Astrocyte (in vitro differentiated cells and primary cell): Measurements from ENCODE around the gene GATB. TPM values are rescaled to one million over a fixed set of nuclear protein-coding genes. Genes with fewer than 3 reads are reported as not detected.

Source experiments
- DNase-seq: peaks from one replicate; pipeline ENCODE4 v3.0.0-alpha.2; 2010; ENCODE audit warnings: low read depth
- FAIRE-seq: peaks from 2 replicates; lab custom pipeline; 2011; peaks lifted over from hg19 to GRCh38; lab: Jason Lieb, UNC
- H2AFZ ChIP-seq: 2 replicates; pipeline ENCODE4 v1.6.0; 2012; ENCODE audit warnings: low read depth, low read length, inconsistent platforms
- H3K27ac ChIP-seq: 2 replicates; pipeline ENCODE4 v1.5.1; 2011; ENCODE audit warnings: low read depth, low read length, inconsistent platforms
- H3K27me3 ChIP-seq: 2 replicates; pipeline ENCODE4 v1.6.0; 2011; ENCODE audit warnings: low read length, inconsistent platforms; ENCODE audit not compliant: insufficient read depth
- H3K36me3 ChIP-seq: 2 replicates; pipeline ENCODE4 v1.5.1; 2011; ENCODE audit warnings: low read length, inconsistent platforms; ENCODE audit not compliant: insufficient read depth
- H3K4me1 ChIP-seq: 2 replicates; pipeline ENCODE4 v1.5.1; 2011; ENCODE audit warnings: low read length, inconsistent platforms; ENCODE audit not compliant: insufficient read depth
- H3K4me2 ChIP-seq: 2 replicates; pipeline ENCODE4 v1.6.0; 2012; ENCODE audit warnings: low read length, inconsistent platforms
- H3K4me3 ChIP-seq: 2 replicates; pipeline ENCODE4 v1.5.1; 2011; ENCODE audit warnings: low read depth, mild to moderate bottlenecking, low read length, inconsistent platforms; ENCODE audit not compliant: insufficient read depth
- H3K79me2 ChIP-seq: 2 replicates; pipeline ENCODE4 v1.6.0; 2012; ENCODE audit warnings: mild to moderate bottlenecking, low read length, inconsistent platforms; ENCODE audit not compliant: insufficient read depth
- H3K9ac ChIP-seq: 2 replicates; pipeline ENCODE4 v1.6.0; 2012; ENCODE audit warnings: mild to moderate bottlenecking, low read length, inconsistent platforms
- H3K9me3 ChIP-seq: 2 replicates; pipeline ENCODE4 v1.5.1; 2012; ENCODE audit warnings: low read depth, mild to moderate bottlenecking, low read length, inconsistent platforms; ENCODE audit not compliant: insufficient read depth
- H4K20me1 ChIP-seq: 2 replicates; pipeline ENCODE4 v1.6.0; 2012; ENCODE audit warnings: low read length, inconsistent platforms; ENCODE audit not compliant: insufficient read depth
- H3K27ac Mint-ChIP-seq: one replicate; pipeline ENCODE4 v1.8.0; 2021; ENCODE audit warnings: mild to moderate bottlenecking, mixed read lengths; ENCODE audit not compliant: unreplicated experiment
- H3K27me3 Mint-ChIP-seq: one replicate; pipeline ENCODE4 v1.8.0; 2021; ENCODE audit warnings: low read depth, mixed read lengths; ENCODE audit not compliant: unreplicated experiment
- H3K36me3 Mint-ChIP-seq: one replicate; pipeline ENCODE4 v1.8.0; 2021; ENCODE audit warnings: low read depth, mixed read lengths; ENCODE audit not compliant: unreplicated experiment
- H3K4me1 Mint-ChIP-seq: one replicate; pipeline ENCODE4 v1.8.0; 2021; ENCODE audit warnings: low read depth, mixed read lengths; ENCODE audit not compliant: unreplicated experiment
- H3K4me3 Mint-ChIP-seq: one replicate; pipeline ENCODE4 v1.8.0; 2021; ENCODE audit warnings: mild to moderate bottlenecking, moderate library complexity, mixed read lengths; ENCODE audit not compliant: unreplicated experiment
- H3K9me3 Mint-ChIP-seq: one replicate; pipeline ENCODE4 v1.8.0; 2021; ENCODE audit warnings: mild to moderate bottlenecking, mixed read lengths; ENCODE audit not compliant: unreplicated experiment
- CTCF ChIP-seq: IDR thresholded peaks from 2 replicates; pipeline ENCODE4 v1.5.1; 2011; ENCODE audit warnings: low read depth, mild to moderate bottlenecking, inconsistent platforms, low read length, moderate library complexity; ENCODE audit not compliant: insufficient read depth
- EZH2 ChIP-seq: IDR thresholded peaks from 2 replicates; pipeline ENCODE4 v1.6.1; 2012; ENCODE audit warnings: mild to moderate bottlenecking, low read length, inconsistent platforms; ENCODE audit not compliant: insufficient read depth
- total RNA-seq: library from RNA; stranded (reverse); gene quantifications from 2 replicates; pipeline ENCODE4 v1.2.1, GENCODE V29; 2021

GATB gene
- total RNA-seq, 1 donor from 2014 or later, result 20.8 TPM

- Histone ChIP-seq H3K79me2 (no peaks in the 10 kb centered on the region), H3K27ac (no peak overlapping the region), H3K9ac (no peak overlapping the region), H3K27me3 (no peaks in the 10 kb centered on the region), H2AFZ (peak overlapping the region; percentile 43), H3K36me3 (no peaks in the 10 kb centered on the region), H3K4me3 (no peak overlapping the region), H4K20me1 (no peaks in the 10 kb centered on the region), H3K4me1 (peaks cover 10% of the 10 kb centered on the region), H3K4me2 (peak overlapping the region; percentile 6), H3K9me3 (no peaks in the 10 kb centered on the region)
- Mint-ChIP-seq H3K27ac (peak overlapping the region; percentile 67), H3K4me1 (peaks cover 11% of the 10 kb centered on the region), H3K9me3 (no peaks in the 10 kb centered on the region), H3K27me3 (no peaks in the 10 kb centered on the region), H3K36me3 (peaks cover 4% of the 10 kb centered on the region), H3K4me3 (no peak overlapping the region)
- DNase-seq (peak; percentile 55), FAIRE-seq (peak; percentile 66)
- no peak for TF ChIP-seq CTCF
- TF ChIP-seq EZH2, result no peak
These were observed 101.7 kb downstream of the GATB start for GRCh38 chr4:151658959-151659600.

- H3K4me1 Mint-ChIP-seq, result peaks cover 10% of the 10 kb centered on the region
- H3K4me3 Mint-ChIP-seq, result no peak overlapping the region
- H3K4me3 ChIP-seq, result no peak overlapping the region
- no peaks in the 10 kb centered on the region for H3K27me3 Mint-ChIP-seq
- no peak overlapping the region for H3K27ac ChIP-seq
- no peak overlapping the region for H3K27ac Mint-ChIP-seq
- no peaks in the 10 kb centered on the region for H3K9me3 ChIP-seq
- H3K4me2 ChIP-seq, result no peak overlapping the region
- H3K9me3 Mint-ChIP-seq, result no peaks in the 10 kb centered on the region
- no peak overlapping the region for H2AFZ ChIP-seq
- no peaks in the 10 kb centered on the region for H3K36me3 ChIP-seq
- H3K79me2 ChIP-seq, result no peaks in the 10 kb centered on the region
- H3K4me1 ChIP-seq, result peaks cover 10% of the 10 kb centered on the region
- DNase-seq (no peak), FAIRE-seq (peak; percentile 52)
- peaks cover 4% of the 10 kb centered on the region for H3K36me3 Mint-ChIP-seq
- H3K27me3 ChIP-seq, result no peaks in the 10 kb centered on the region
- TF ChIP-seq CTCF, result no peak
- TF ChIP-seq EZH2, result no peak
- H3K9ac ChIP-seq, result no peak overlapping the region
- no peaks in the 10 kb centered on the region for H4K20me1 ChIP-seq
These were observed 102.9 kb downstream of the GATB start for GRCh38 chr4:151657896-151658295.

GRCh38 chr4:151656058-151656457 is 104.7 kb downstream of the GATB start:
- Histone ChIP-seq H4K20me1 (no peaks in the 10 kb centered on the region), H3K4me3 (no peak overlapping the region), H2AFZ (no peak overlapping the region), H3K36me3 (no peaks in the 10 kb centered on the region), H3K4me1 (peaks cover 10% of the 10 kb centered on the region), H3K4me2 (no peak overlapping the region), H3K9ac (no peak overlapping the region), H3K27ac (no peak overlapping the region), H3K9me3 (no peaks in the 10 kb centered on the region), H3K27me3 (no peaks in the 10 kb centered on the region), H3K79me2 (no peaks in the 10 kb centered on the region)
- H3K36me3 Mint-ChIP-seq, result peaks cover 6% of the 10 kb centered on the region
- H3K4me1 Mint-ChIP-seq, result peaks cover 10% of the 10 kb centered on the region
- DNase-seq, result no peak
- H3K27ac Mint-ChIP-seq, result no peak overlapping the region
- H3K4me3 Mint-ChIP-seq, result no peak overlapping the region
- FAIRE-seq, result no peak
- no peak for TF ChIP-seq EZH2
- TF ChIP-seq CTCF, result no peak
- H3K9me3 Mint-ChIP-seq, result no peaks in the 10 kb centered on the region
- H3K27me3 Mint-ChIP-seq, result no peaks in the 10 kb centered on the region
